RPMI8226 (cell line): ENCODE data around the gene ITPR3.

Experiments used
- DNase-seq: peaks from one replicate; pipeline ENCODE4 v3.0.0-alpha.2; 2015

The ITPR3 gene

GRCh38 chr6:33742837-33743236 is 121.7 kb downstream of the ITPR3 start:
- DNase-seq = no peak

- peak; percentile 71 for DNase-seq
These were observed 123.1 kb downstream of the ITPR3 start for GRCh38 chr6:33744001-33744848.

GRCh38 chr6:33744895-33745546 is 123.9 kb downstream of the ITPR3 start:
- no peak for DNase-seq

- DNase-seq = no peak
These were observed 124.4 kb downstream of the ITPR3 start for GRCh38 chr6:33745548-33745947.
